HEK293T (cell line): Measurements from ENCODE around the gene APOC3.

Experiments used
- CTCF ChIA-PET: fragments of 350-600 bp; formaldehyde crosslinking; extraction: SDS; loops from one replicate; lab custom pipeline; 2021; ENCODE audit warnings: antibody characterized with exemption, inconsistent platforms; lab: Yijun Ruan, JAX
- POLR2A ChIA-PET: fragments of 350-600 bp; formaldehyde crosslinking; extraction: SDS; loops from one replicate; lab custom pipeline; 2020; ENCODE audit warnings: antibody characterized with exemption, inconsistent platforms; lab: Yijun Ruan, JAX
- DNase-seq: peaks from one replicate; pipeline ENCODE4 v3.0.0; 2012; ENCODE audit warnings: mixed read lengths; ENCODE audit errors: extremely low spot score
- ARNT ChIP-seq: fragments of 450-650 bp; IDR thresholded peaks from 2 replicates; pipeline ENCODE4 v1.6.1; 2017; ENCODE audit warnings: mild to moderate bottlenecking
- BHLHE40 ChIP-seq: fragments of 450-650 bp; IDR thresholded peaks from 2 replicates; pipeline ENCODE4 v1.6.1; 2016; ENCODE audit warnings: mild to moderate bottlenecking, moderate library complexity, borderline replicate concordance
- CTBP1 ChIP-seq: fragments of 450-650 bp; IDR thresholded peaks from 2 replicates; pipeline ENCODE4 v1.6.1; 2016; ENCODE audit warnings: borderline replicate concordance
- ELF4 ChIP-seq: fragments of 450-650 bp; IDR thresholded peaks from 2 replicates; pipeline ENCODE4 v1.6.1; 2017; ENCODE audit warnings: antibody characterized with exemption
- FOXA1 ChIP-seq: fragments of 450-650 bp; IDR thresholded peaks from 2 replicates; pipeline ENCODE4 v1.6.1; 2016; ENCODE audit warnings: mild to moderate bottlenecking
- FOXK2 ChIP-seq: fragments of 450-650 bp; IDR thresholded peaks from 2 replicates; pipeline ENCODE4 v1.6.1; 2016; ENCODE audit warnings: mild to moderate bottlenecking
- FOXM1 ChIP-seq: fragments of 450-650 bp; IDR thresholded peaks from 2 replicates; pipeline ENCODE4 v1.6.1; 2017; ENCODE audit warnings: mild to moderate bottlenecking, borderline replicate concordance
- HDGF ChIP-seq: fragments of 450-650 bp; IDR thresholded peaks from 2 replicates; pipeline ENCODE4 v1.6.1; 2017; ENCODE audit warnings: antibody characterized with exemption, borderline replicate concordance
- L3MBTL2 ChIP-seq: fragments of 450-650 bp; conservative IDR thresholded peaks from 2 replicates; pipeline ENCODE4 v1.6.1; 2016; ENCODE audit warnings: mild to moderate bottlenecking
- LEF1 ChIP-seq: fragments of 450-650 bp; IDR thresholded peaks from 2 replicates; pipeline ENCODE4 v1.6.1; 2017; ENCODE audit warnings: mild to moderate bottlenecking, borderline replicate concordance
- NFRKB ChIP-seq: fragments of 450-650 bp; IDR thresholded peaks from 2 replicates; pipeline ENCODE4 v1.6.1; 2016; ENCODE audit warnings: mild to moderate bottlenecking, moderate library complexity
- SP1 ChIP-seq: fragments of 450-650 bp; IDR thresholded peaks from 2 replicates; pipeline ENCODE4 v1.6.1; 2017
- SUZ12 ChIP-seq: fragments of 450-650 bp; IDR thresholded peaks from 2 replicates; pipeline ENCODE4 v1.6.1; 2016; ENCODE audit warnings: mild to moderate bottlenecking
- TARDBP ChIP-seq: fragments of 450-650 bp; IDR thresholded peaks from 2 replicates; pipeline ENCODE4 v1.6.1; 2016
- ZNF384 ChIP-seq: fragments of 450-650 bp; IDR thresholded peaks from 2 replicates; pipeline ENCODE4 v1.6.1; 2016
- TF ChIP-seq, protein P1 (sequence below): fragments of 450-650 bp; IDR thresholded peaks from 2 replicates; pipeline ENCODE4 v1.6.1; 2016

Gene APOC3

GRCh38 chr11:116836632-116836991 is 6.9 kb downstream of the APOC3 start:
- DNase-seq, result no peak
- ChIA-PET POLR2A (interaction anchor here (0.6 to 3.0 kb wide), 6 partner anchors 9 to 63 kb away, joined by 3 to 28 read pairs (median 6); partner anchors contain the start of genes APOA5, BUD13 and ZPR1), CTCF (interaction anchor here (1.1 to 3.3 kb wide), 9 partner anchors 23 to 268 kb away, joined by 3 to 56 read pairs (median 6); partner anchors contain the start of gene APOA5)
- no peak for TF ChIP-seq ZNF384
- TF ChIP-seq, protein P1, sequence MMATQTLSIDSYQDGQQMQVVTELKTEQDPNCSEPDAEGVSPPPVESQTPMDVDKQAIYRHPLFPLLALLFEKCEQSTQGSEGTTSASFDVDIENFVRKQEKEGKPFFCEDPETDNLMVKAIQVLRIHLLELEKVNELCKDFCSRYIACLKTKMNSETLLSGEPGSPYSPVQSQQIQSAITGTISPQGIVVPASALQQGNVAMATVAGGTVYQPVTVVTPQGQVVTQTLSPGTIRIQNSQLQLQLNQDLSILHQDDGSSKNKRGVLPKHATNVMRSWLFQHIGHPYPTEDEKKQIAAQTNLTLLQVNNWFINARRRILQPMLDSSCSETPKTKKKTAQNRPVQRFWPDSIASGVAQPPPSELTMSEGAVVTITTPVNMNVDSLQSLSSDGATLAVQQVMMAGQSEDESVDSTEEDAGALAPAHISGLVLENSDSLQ, result no peak
- TF ChIP-seq LEF1, result no peak
- TF ChIP-seq FOXM1, result no peak
- TF ChIP-seq SP1, result no peak
- TF ChIP-seq ELF4, result no peak
- TF ChIP-seq BHLHE40, result no peak
- no peak for TF ChIP-seq L3MBTL2

GRCh38 chr11:116837231-116838091 is 7.8 kb downstream of the APOC3 start, which contains the start of gene APOA1:
APOA1 (minus strand) TSS chr11:116837622; CDS start chr11:116837387, 235 bp downstream.
- TF ChIP-seq FOXK2 (no peak), BHLHE40 (no peak), FOXM1 (no peak), CTBP1 (no peak), ELF4 (no peak), L3MBTL2 (no peak), TARDBP (no peak), LEF1 (no peak)
- ChIA-PET CTCF (interaction anchor here (0.6 to 3.3 kb wide), 3 partner anchors 16 to 47 kb away, joined by 3 to 56 read pairs (median 11); partner anchors contain the start of gene APOA5), POLR2A (interaction anchor here (2.4 kb wide), 1 partner anchor 47 kb away, joined by 28 read pairs; the partner anchor contains the start of gene APOA5)
- no peak for DNase-seq

GRCh38 chr11:116838321-116839084 is 8.8 kb downstream of the APOC3 start:
- DNase-seq, result no peak
- TF ChIP-seq CTBP1 (no peak), SP1 (no peak), TARDBP (no peak), ARNT (no peak), L3MBTL2 (no peak), ZNF384 (no peak), HDGF (no peak), FOXA1 (no peak), FOXK2 (no peak), NFRKB (no peak), SUZ12 (no peak), FOXM1 (no peak), LEF1 (no peak), ELF4 (no peak), BHLHE40 (no peak)
- TF ChIP-seq, protein P1, result no peak
- POLR2A ChIA-PET, result no interaction called here
- CTCF ChIA-PET, result no interaction called here

GRCh38 chr11:116840224-116840745 is 10.6 kb downstream of the APOC3 start:
- no peak for DNase-seq

More at GRCh38 chr11:116840224-116840745, 10.6 kb downstream of the APOC3 start:
- TF ChIP-seq FOXA1, result no peak
- TF ChIP-seq TARDBP, result no peak
- TF ChIP-seq ZNF384, result no peak
- TF ChIP-seq HDGF, result no peak
- no peak for TF ChIP-seq FOXK2
- no peak for TF ChIP-seq LEF1
- TF ChIP-seq BHLHE40, result no peak
- no peak for TF ChIP-seq SP1
- no peak for TF ChIP-seq SUZ12
- TF ChIP-seq, protein P1, result no peak
- TF ChIP-seq NFRKB, result no peak
- no peak for TF ChIP-seq CTBP1
- no peak for TF ChIP-seq ELF4
- no peak for TF ChIP-seq L3MBTL2
- no peak for TF ChIP-seq FOXM1
- CTCF ChIA-PET, result interaction anchor here (0.6 to 0.7 kb wide), 2 partner anchors 32 to 39 kb away, joined by 3 to 11 read pairs; no protein-coding TSS in a partner anchor
- POLR2A ChIA-PET, result no interaction called here
